IMR-90 (cell line): ENCODE results near the gene ACTN1. TPM values are rescaled to one million over a fixed set of nuclear protein-coding genes. Genes with fewer than 3 reads are reported as not detected.

Experiments used
- ATAC-seq: fragments of 200-7000 bp; cut with Tn5 transposase; 2 replicates; pipeline ENCODE4 v1.9.1; 2020; ENCODE audit warnings: low read depth, mild to moderate bottlenecking, moderate library complexity
- BruUV-seq: library from RNA; stranded (reverse); fragments of 400-500 nt; replicated peaks from 2 replicates; lab custom pipeline; 2021; lab: Mats Ljungman, UMichigan
- CTCF ChIA-PET: fragments of 300-600 bp; formaldehyde crosslinking; extraction: SDS; loops from one replicate; lab custom pipeline; 2021; ENCODE audit warnings: antibody characterized with exemption; lab: Yijun Ruan, JAX
- POLR2A ChIA-PET: fragments of 300-600 bp; sonication (Branson Sonifier 250); formaldehyde crosslinking; loops from one replicate; lab custom pipeline; 2022; ENCODE audit warnings: antibody characterized with exemption; ENCODE audit not compliant: unreplicated experiment; lab: Charles Lee
- DNase-seq: peaks from one replicate; pipeline ENCODE4 v3.0.0; 2013
- H2AFZ ChIP-seq: replicated peaks from 2 replicates; pipeline ENCODE3; 2013; ENCODE audit warnings: low read length, mild to moderate bottlenecking; ENCODE audit not compliant: poor library complexity
- H2AK5ac ChIP-seq: 2 replicates; pipeline ENCODE4 v1.6.1; 2013; ENCODE audit warnings: low read depth, low read length, inconsistent platforms
- H2AK9ac ChIP-seq: replicated peaks from 2 replicates; pipeline ENCODE3; 2013; ENCODE audit warnings: mild to moderate bottlenecking, low read depth, low read length, moderate library complexity; ENCODE audit not compliant: poor library complexity
- H2BK120ac ChIP-seq: 2 replicates; pipeline ENCODE4 v1.6.1; 2013; ENCODE audit warnings: low read depth, low read length, inconsistent platforms
- H2BK15ac ChIP-seq: 3 replicates; pipeline ENCODE4 v1.6.1; 2013; ENCODE audit warnings: low read depth, low read length, inconsistent platforms
- H2BK20ac ChIP-seq: 2 replicates; pipeline ENCODE4 v1.6.1; 2013; ENCODE audit warnings: low read depth, mild to moderate bottlenecking, inconsistent platforms, low read length, moderate library complexity
- H2BK5ac ChIP-seq: 2 replicates; pipeline ENCODE4 v1.6.1; 2013; ENCODE audit warnings: mild to moderate bottlenecking, low read depth, low read length, inconsistent platforms; ENCODE audit not compliant: poor library complexity, severe bottlenecking
- H3K14ac ChIP-seq: replicated peaks from 2 replicates; pipeline ENCODE4 v1.6.1; 2013; ENCODE audit warnings: low read depth, low read length, inconsistent platforms
- H3K18ac ChIP-seq: 2 replicates; pipeline ENCODE4 v1.6.1; 2013; ENCODE audit warnings: low read depth, low read length, control low read depth
- H3K23ac ChIP-seq: 2 replicates; pipeline ENCODE4 v1.6.1; 2013; ENCODE audit warnings: low read depth, low read length, inconsistent platforms
- H3K27ac ChIP-seq: 2 replicates; pipeline ENCODE4 v1.5.1; 2013; ENCODE audit warnings: mild to moderate bottlenecking, control low read depth, low read length; ENCODE audit not compliant: insufficient read depth
- H3K27me3 ChIP-seq: 2 replicates; pipeline ENCODE4 v1.6.1; 2013; ENCODE audit warnings: low read length; ENCODE audit not compliant: control insufficient read depth, insufficient read depth
- H3K36me3 ChIP-seq: 2 replicates; pipeline ENCODE4 v1.6.1; 2013; ENCODE audit warnings: low read length, mixed read lengths; ENCODE audit not compliant: control insufficient read depth, insufficient read depth
- H3K4ac ChIP-seq: 2 replicates; pipeline ENCODE4 v1.6.1; 2013; ENCODE audit warnings: low read depth, low read length, inconsistent platforms
- H3K4me1 ChIP-seq: 2 replicates; pipeline ENCODE4 v1.6.1; 2013; ENCODE audit warnings: low read length, mixed read lengths; ENCODE audit not compliant: control insufficient read depth, insufficient read depth
- H3K4me2 ChIP-seq: 2 replicates; pipeline ENCODE4 v1.6.1; 2013; ENCODE audit warnings: low read depth, mild to moderate bottlenecking, control low read depth, low read length, moderate library complexity
- H3K4me3 ChIP-seq: 2 replicates; pipeline ENCODE4 v1.5.1; 2013; ENCODE audit warnings: low read depth, mild to moderate bottlenecking, control low read depth, low read length, moderate library complexity; ENCODE audit not compliant: insufficient read depth
- H3K56ac ChIP-seq: 2 replicates; pipeline ENCODE4 v1.6.1; 2013; ENCODE audit warnings: low read length, inconsistent platforms; ENCODE audit not compliant: insufficient read depth; ENCODE audit errors: extremely low read depth
- H3K79me1 ChIP-seq, 2 experiments: 2 replicates each; pipeline ENCODE4 v1.6.1; 2013; ENCODE audit warnings: low read length in 2 of 2, inconsistent platforms in 1 of 2, low read depth in 1 of 2
- H3K9ac ChIP-seq: 2 replicates; pipeline ENCODE4 v1.6.1; 2013; ENCODE audit warnings: low read depth, low read length, control low read depth
- H3K9me1 ChIP-seq: 2 replicates; pipeline ENCODE4 v1.6.1; 2013; ENCODE audit warnings: low read length, inconsistent platforms; ENCODE audit not compliant: insufficient read depth
- H3K9me3 ChIP-seq: 2 replicates; pipeline ENCODE4 v1.6.1; 2013; ENCODE audit warnings: low read length; ENCODE audit not compliant: control insufficient read depth, insufficient read depth
- H4K20me1 ChIP-seq: 2 replicates; pipeline ENCODE4 v1.6.1; 2013; ENCODE audit warnings: low read length, inconsistent platforms; ENCODE audit not compliant: insufficient read depth
- H4K5ac ChIP-seq: 2 replicates; pipeline ENCODE4 v1.6.1; 2013; ENCODE audit warnings: mild to moderate bottlenecking, low read depth, low read length, control low read depth
- H4K8ac ChIP-seq, 2 experiments: 2 replicates each; pipeline ENCODE4 v1.6.1; 2013; ENCODE audit warnings: low read depth in 2 of 2, low read length in 2 of 2, control low read depth in 1 of 2, inconsistent platforms in 1 of 2
- H4K91ac ChIP-seq: 2 replicates; pipeline ENCODE4 v1.6.1; 2013; ENCODE audit warnings: low read depth, low read length, inconsistent platforms; ENCODE audit not compliant: insufficient read depth
- CEBPB ChIP-seq: IDR thresholded peaks from 2 replicates; pipeline ENCODE4 v1.6.1; 2012; ENCODE audit warnings: low read depth, low read length, improper control_type of control experiment
- SMC3 ChIP-seq: fragments of 150-350 bp; IDR thresholded peaks from 2 replicates; pipeline ENCODE4 v1.6.1; 2016; ENCODE audit warnings: low read depth, mild to moderate bottlenecking, antibody characterized with exemption, low read length, moderate library complexity
- WGBS, 2 experiments: methylation state at CpG; one replicate each; pipeline versions ENCODE4 v1.1.5 to v1.1.7; 2013; ENCODE audit warnings: missing lambda C conversion rate in 2 of 2; ENCODE audit not compliant: insufficient read length in 1 of 2; ENCODE audit errors: extremely low coverage in 2 of 2; 5-methylcytosine and 5-hydroxymethylcytosine counted together
- dilution Hi-C: fragments of 300-500 bp; cut with HindIII; formaldehyde crosslinking; loops from one replicate; pipeline ENCODE4 v1.14.3; 2018; ENCODE audit warnings: low sequenced_read_pairs; ENCODE audit not compliant: unreplicated experiment
- in situ Hi-C: fragments of 300-500 bp; cut with MboI; formaldehyde crosslinking; loops from 3 replicates; pipeline ENCODE4 v1.14.3; 2019; ENCODE audit warnings: low sequenced_read_pairs, inconsistent platforms, mixed read lengths
- intact Hi-C: fragments of 100-400 bp; cut with micrococcal nuclease; formaldehyde crosslinking; loops from 2 replicates; pipeline ENCODE4 v1.10.0; 2022
- polyA plus RNA-seq, 3 experiments: library from polyadenylated mRNA; depleted of rRNA; stranded (reverse); fragments of >200 nt; gene quantifications; 2 replicates each; pipeline ENCODE4 v1.2.3, GENCODE V29; 2012; ENCODE audit warnings: low replicate concordance in 1 of 3
- total RNA-seq: library from RNA; depleted of rRNA; stranded (reverse); fragments of >200 nt; gene quantifications from 2 replicates; pipeline ENCODE4 v1.2.3, GENCODE V29; 2012

ACTN1 gene
- total and polyA plus RNA-seq, 2 of the 4 experiments (the other 2 are of a cell fraction): 684 to 766 TPM

DNA sequence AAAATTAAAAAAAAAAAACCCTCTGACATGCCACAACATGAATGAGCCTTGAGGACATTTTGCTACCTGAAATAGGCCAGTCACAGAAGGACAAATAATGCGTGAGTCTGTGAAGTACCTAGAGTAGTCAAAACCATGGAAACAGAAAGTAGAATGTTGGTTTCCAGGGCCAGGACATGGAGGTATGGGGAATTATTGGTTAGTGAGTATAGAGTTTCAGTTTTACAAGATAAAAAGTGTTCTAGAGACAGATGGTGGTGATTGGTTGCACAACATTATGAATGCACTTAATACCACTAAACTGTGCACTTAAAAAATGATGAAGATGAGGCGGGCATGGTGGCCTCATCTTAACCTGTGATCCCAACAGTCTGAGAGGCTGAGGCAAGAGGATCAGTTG, 138.6 kb downstream of the ACTN1 start:
- BruUV-seq: no TSS peak
- no peak overlapping the region for H2AK5ac ChIP-seq
- dilution Hi-C loops (no loop called here), in situ Hi-C loops (no loop called here), intact Hi-C loops (loop anchor here (5.0 kb wide), 2 partner anchors 908 to 958 kb away; no protein-coding TSS in a partner anchor)
- H4K20me1 ChIP-seq: no peaks in the 10 kb centered on the region; the same call in 1 of the 2 replicates
- H3K14ac ChIP-seq: no peak overlapping the region
- no peak overlapping the region for H2BK20ac ChIP-seq
- H3K79me1 ChIP-seq: no peaks in the 10 kb centered on the region
- H4K91ac ChIP-seq: no peak overlapping the region
- no peak overlapping the region for H3K56ac ChIP-seq
- CTCF ChIA-PET: no interaction called here
- H3K4ac ChIP-seq: no peak overlapping the region
- H2AFZ ChIP-seq: no peak overlapping the region
- POLR2A ChIA-PET: interaction anchor here (0.7 kb wide), 1 partner anchor 782 kb away, joined by 7 read pairs; no protein-coding TSS in a partner anchor
- H2BK120ac ChIP-seq: no peak overlapping the region
- no peak overlapping the region for H4K8ac ChIP-seq
- no peak overlapping the region for H3K4me2 ChIP-seq
- H3K4me1 ChIP-seq: peaks cover 15% of the 10 kb centered on the region; the same call in 1 of the 2 replicates
- no peak overlapping the region for H3K9ac ChIP-seq
- no peak overlapping the region for H2BK15ac ChIP-seq
- no peak overlapping the region for H4K5ac ChIP-seq
- no peak overlapping the region for H2BK5ac ChIP-seq
- ATAC-seq: no peak
- peaks cover 4% of the 10 kb centered on the region; the same call in 1 of the 2 replicates for H3K9me3 ChIP-seq
- WGBS, 2 experiments: 100% methylated on average over 1 of the region's 2 CpGs; no CpG with 5 or more reads in 1 of the 2 experiments
- peaks cover 2% of the 10 kb centered on the region; the same call in 1 of the 2 replicates for H3K36me3 ChIP-seq
- H3K23ac ChIP-seq: no peak overlapping the region; the same call in 1 of the 2 replicates
- H3K18ac ChIP-seq: no peak overlapping the region; the same call in 1 of the 2 replicates
- no peak for DNase-seq
- no peaks in the 10 kb centered on the region for H3K9me1 ChIP-seq
- H3K27me3 ChIP-seq: no peaks in the 10 kb centered on the region
- no peak overlapping the region for H2AK9ac ChIP-seq
- no peak overlapping the region for H3K4me3 ChIP-seq
- TF ChIP-seq CEBPB: peak; percentile 50
- no peak for TF ChIP-seq SMC3
- H3K27ac ChIP-seq: peak overlapping the region; percentile 64; the same call in 1 of the 2 replicates
